Smooth muscle cell (in vitro differentiated cells): ENCODE results near the gene ALKBH8. TPM values are rescaled to one million over a fixed set of nuclear protein-coding genes. Genes with fewer than 3 reads are reported as not detected.
A peak's percentile ranks its signal among the peaks of the same experiment; 100 is the strongest.

Experiments used
- DNase-seq: peaks from one replicate; lab custom pipeline; 2025; ENCODE audit not compliant: unreplicated experiment; lab: John Stamatoyannopoulos, UW
- H2AFZ ChIP-seq: fragments of 200-600 bp; sonication (generic); 2 replicates; pipeline ENCODE4 v1.6.0; 2016; ENCODE audit warnings: antibody characterized with exemption, low read depth, mild to moderate bottlenecking
- H3F3A ChIP-seq: fragments of 200-600 bp; sonication (generic); 2 replicates; pipeline ENCODE4 v1.6.0; 2017; ENCODE audit warnings: antibody characterized with exemption, low read depth
- H3K27ac ChIP-seq: fragments of 200-600 bp; sonication (generic); 2 replicates; pipeline ENCODE4 v1.5.1; 2016; ENCODE audit warnings: low read depth, mild to moderate bottlenecking
- H3K27me3 ChIP-seq: fragments of 200-600 bp; sonication (generic); 2 replicates; pipeline ENCODE4 v1.6.1; 2016; ENCODE audit warnings: low read depth, mild to moderate bottlenecking
- H3K36me3 ChIP-seq: fragments of 200-600 bp; sonication (generic); 2 replicates; pipeline ENCODE4 v1.5.1; 2016; ENCODE audit warnings: low read depth
- H3K4me1 ChIP-seq: fragments of 200-600 bp; sonication (generic); 2 replicates; pipeline ENCODE4 v1.5.1; 2016; ENCODE audit warnings: low read depth
- H3K4me2 ChIP-seq: fragments of 200-600 bp; sonication (generic); 2 replicates; pipeline ENCODE4 v1.6.0; 2016; ENCODE audit warnings: mild to moderate bottlenecking
- H3K4me3 ChIP-seq: fragments of 200-600 bp; sonication (generic); 2 replicates; pipeline ENCODE4 v1.5.1; 2016; ENCODE audit warnings: mild to moderate bottlenecking
- H3K79me2 ChIP-seq: fragments of 200-600 bp; sonication (generic); 2 replicates; pipeline ENCODE4 v1.6.0; 2016; ENCODE audit warnings: low read depth, mild to moderate bottlenecking
- H3K9ac ChIP-seq: fragments of 200-600 bp; sonication (generic); 2 replicates; pipeline ENCODE4 v1.6.0; 2016; ENCODE audit warnings: low read depth
- H3K9me3 ChIP-seq: fragments of 200-600 bp; sonication (generic); replicated peaks from 2 replicates; pipeline ENCODE4 v1.5.1; 2016; ENCODE audit warnings: low read depth
- H4K20me1 ChIP-seq: fragments of 200-600 bp; sonication (generic); 2 replicates; pipeline ENCODE4 v1.6.0; 2016; ENCODE audit warnings: low read depth
- CTCF ChIP-seq: fragments of 200-600 bp; sonication (generic); IDR thresholded peaks from 2 replicates; pipeline ENCODE4 v1.5.1; 2017; ENCODE audit warnings: borderline replicate concordance, mild to moderate bottlenecking, antibody characterized with exemption; ENCODE audit not compliant: insufficient read depth, poor library complexity, severe bottlenecking
- WGBS: methylation state at CpG from one replicate; pipeline ENCODE4 v1.1.7; 2016; ENCODE audit warnings: low lambda C conversion rate; 5-methylcytosine and 5-hydroxymethylcytosine counted together
- polyA plus RNA-seq: library from polyadenylated mRNA; unstranded; fragments of >200 nt; fragmentation: Nextera tagmentation; extraction: Ambion mirVana; gene quantifications from 2 replicates; pipeline ENCODE4 v1.2.1, GENCODE V29; 2016
- total RNA-seq: library from RNA; depleted of rRNA; stranded (reverse); fragments of >200 nt; gene quantifications from 2 replicates; pipeline ENCODE4 v1.2.3, GENCODE V29; 2014

The ALKBH8 gene
- 8.4 and 12.4 TPM in 2 replicates for total RNA-seq
- polyA plus RNA-seq, result 2.8 and 3.8 TPM in 2 replicates

DNA sequence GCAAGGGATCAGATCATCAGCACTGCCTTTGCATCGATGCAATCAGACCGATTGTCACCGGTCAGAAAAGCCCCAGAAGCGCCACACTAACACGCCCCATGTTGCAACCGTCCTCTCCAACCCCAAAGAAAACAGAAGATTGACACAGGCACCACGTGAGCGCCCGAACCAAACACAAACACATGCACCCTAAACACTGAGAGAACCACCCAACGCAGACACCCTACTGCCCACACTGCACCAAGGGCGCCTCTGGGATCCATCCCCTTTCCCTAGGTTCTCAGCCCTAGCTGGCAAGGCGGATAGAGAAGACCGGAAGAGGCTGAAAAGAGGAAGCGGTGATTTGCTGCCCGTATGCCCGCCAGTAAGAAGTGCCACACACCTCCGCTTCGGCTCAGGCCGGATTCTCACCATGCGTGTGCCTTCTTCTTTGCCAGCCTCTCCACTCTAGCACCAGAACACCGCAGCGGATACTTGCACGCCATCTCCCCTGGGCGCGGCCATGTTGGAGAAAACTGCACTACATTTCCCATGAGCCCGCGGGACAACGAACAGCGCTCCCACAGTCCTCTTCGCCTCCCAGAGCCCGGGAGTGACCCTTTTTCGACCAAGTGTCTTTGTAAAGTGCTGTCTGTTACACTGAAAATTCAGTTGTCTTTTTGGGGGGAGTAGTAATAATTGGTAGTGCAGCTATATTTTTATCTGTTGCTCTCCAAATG, at the start of gene ALKBH8:
TSS of gene ALKBH8 (minus strand) at position 517 of the 719 bp plus-strand sequence. CDS start 4,842 bp downstream, outside the sequence.
- H3K9me3 ChIP-seq, result no peaks in the 10 kb centered on the region
- TF ChIP-seq CTCF, result no peak
- WGBS, result 1% methylated on average over 32 of the region's 32 CpGs

DNA sequence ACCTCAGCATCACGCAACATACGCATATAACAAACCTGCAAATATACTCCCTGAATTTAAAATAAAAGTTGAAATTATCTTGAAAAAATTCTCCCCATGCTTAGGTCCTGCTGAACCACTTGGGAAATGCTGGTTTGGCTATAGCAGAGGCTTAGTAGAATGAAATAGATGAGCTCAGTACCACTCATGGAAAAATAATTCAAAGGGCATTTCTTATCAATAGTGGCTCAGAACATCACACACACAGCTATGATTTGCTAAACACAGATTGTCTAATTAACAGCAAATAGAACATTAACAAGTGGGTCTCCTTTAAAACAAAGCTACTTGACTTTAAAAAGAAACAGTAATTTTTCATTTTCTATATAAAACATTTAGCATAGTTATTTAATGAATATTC, 46.9 kb upstream of the ALKBH8 start:
- Histone ChIP-seq H3K9ac (no peak overlapping the region), H3K4me1 (peaks cover 5% of the 10 kb centered on the region), H3F3A (no peaks in the 10 kb centered on the region), H3K4me2 (no peak overlapping the region), H3K27ac (no peak overlapping the region), H3K36me3 (no peaks in the 10 kb centered on the region), H3K9me3 (no peaks in the 10 kb centered on the region), H2AFZ (no peak overlapping the region), H3K4me3 (no peak overlapping the region), H3K79me2 (no peaks in the 10 kb centered on the region), H3K27me3 (peaks cover 20% of the 10 kb centered on the region), H4K20me1 (no peaks in the 10 kb centered on the region)
- no peak for TF ChIP-seq CTCF
- WGBS, result 100% methylated on average over 2 of the region's 2 CpGs
- no peak for DNase-seq

More for the DNA sequence above, at the start of gene ALKBH8:
- Histone ChIP-seq H3F3A (no peaks in the 10 kb centered on the region), H3K4me1 (peaks cover 9% of the 10 kb centered on the region), H3K27me3 (no peaks in the 10 kb centered on the region), H3K4me2 (peak within 1 kb of the TSS; percentile 91), H2AFZ (peak within 1 kb of the TSS; percentile 97), H3K9ac (peak within 1 kb of the TSS; percentile 68), H3K79me2 (peaks cover 14% of the 10 kb centered on the region), H3K36me3 (no peaks in the 10 kb centered on the region), H4K20me1 (no peaks in the 10 kb centered on the region), H3K4me3 (peak within 1 kb of the TSS; percentile 89), H3K27ac (peak within 1 kb of the TSS; percentile 72)
- peak; percentile 19 for DNase-seq

- H3K36me3 ChIP-seq, result no peaks in the 10 kb centered on the region
- H3K4me2 ChIP-seq, result no peak overlapping the region
- H4K20me1 ChIP-seq, result no peaks in the 10 kb centered on the region
- no peak overlapping the region for H3K4me3 ChIP-seq
- H3K4me1 ChIP-seq, result peaks cover 5% of the 10 kb centered on the region
- TF ChIP-seq CTCF, result no peak
- DNase-seq, result no peak
- no peaks in the 10 kb centered on the region for H3K79me2 ChIP-seq
- 60% methylated on average over 10 of the region's 10 CpGs for WGBS
- H3K27ac ChIP-seq, result no peak overlapping the region
- no peaks in the 10 kb centered on the region for H3K9me3 ChIP-seq
- no peak overlapping the region for H3K9ac ChIP-seq
- H2AFZ ChIP-seq, result no peak overlapping the region
- H3F3A ChIP-seq, result no peaks in the 10 kb centered on the region
- H3K27me3 ChIP-seq, result peaks cover 20% of the 10 kb centered on the region
These were observed 44.1 kb upstream of the ALKBH8 start for GRCh38 chr11:107609400-107610218.
